Mucosa of descending colon (tissue), 3 donors: ENCODE data around the gene PBRM1. TPM values are rescaled to one million over a fixed set of nuclear protein-coding genes. Genes with fewer than 3 reads are reported as not detected.

Experiments used
- ATAC-seq: fragments of 200-7000 bp; cut with Tn5 transposase; one replicate; pipeline ENCODE4 v1.9.1; 2020; ENCODE audit warnings: mild to moderate bottlenecking, moderate library complexity
- DNase-seq, 3 donors: peaks; one replicate each; pipeline ENCODE4 v3.0.0-alpha.2; 2020
- H3K36me3 ChIP-seq: fragments of 200-600 bp; one replicate; pipeline ENCODE4 v1.8.0; 2021; ENCODE audit warnings: low read depth, mild to moderate bottlenecking
- H3K4me1 ChIP-seq: fragments of 200-600 bp; one replicate; pipeline ENCODE4 v1.8.0; 2021; ENCODE audit warnings: low read depth, mild to moderate bottlenecking
- H3K4me3 ChIP-seq: fragments of 200-600 bp; one replicate; pipeline ENCODE4 v1.8.0; 2021; ENCODE audit warnings: mild to moderate bottlenecking
- H3K9me3 ChIP-seq: fragments of 200-600 bp; one replicate; pipeline ENCODE4 v1.8.0; 2021; ENCODE audit warnings: mild to moderate bottlenecking
- intact Hi-C, 2 donors: fragments of 100-400 bp; cut with DNase I in 1 of 2; cut with micrococcal nuclease in 1 of 2; formaldehyde crosslinking; loops; one replicate each; pipeline versions ENCODE4 v1.11.0 to v1.11.1; 2022; cut with DNase I, micrococcal nuclease
- total RNA-seq, 3 donors: library from RNA; stranded (reverse); fragmentation: NEBNext Ultra II Directional in 2 of 3; extraction: Animal tissue kit (Norgen Biotek cat#: 25700) in 2 of 3; gene quantifications; one replicate each; pipeline versions ENCODE4 v1.2.1 to v1.2.4, GENCODE V29; 2021 to 2023
- TF ChIP-seq, protein P1 (sequence below): fragments of 200-600 bp; IDR thresholded peaks from one replicate; pipeline ENCODE4 v1.8.0; 2022; ENCODE audit warnings: antibody characterized with exemption, mild to moderate bottlenecking
- donor health status: DM: no; HTN: no; CAD: no; lungs with moderate emphysema.
- donor health status: DM: no; HTN: no; CAD: no.
- donor health status: DM: no; HTN: yes; CAD: no.

PBRM1 gene
- total RNA-seq, 3 donors from 2014 or later, result 48.5 to 86.1 (median 56.8) TPM

GRCh38 chr3:52544937-52545336, 140.8 kb downstream of the PBRM1 start:
- H3K36me3 ChIP-seq, result peaks cover 4% of the 10 kb centered on the region
- no peaks in the 10 kb centered on the region for H3K9me3 ChIP-seq
- TF ChIP-seq, protein P1, sequence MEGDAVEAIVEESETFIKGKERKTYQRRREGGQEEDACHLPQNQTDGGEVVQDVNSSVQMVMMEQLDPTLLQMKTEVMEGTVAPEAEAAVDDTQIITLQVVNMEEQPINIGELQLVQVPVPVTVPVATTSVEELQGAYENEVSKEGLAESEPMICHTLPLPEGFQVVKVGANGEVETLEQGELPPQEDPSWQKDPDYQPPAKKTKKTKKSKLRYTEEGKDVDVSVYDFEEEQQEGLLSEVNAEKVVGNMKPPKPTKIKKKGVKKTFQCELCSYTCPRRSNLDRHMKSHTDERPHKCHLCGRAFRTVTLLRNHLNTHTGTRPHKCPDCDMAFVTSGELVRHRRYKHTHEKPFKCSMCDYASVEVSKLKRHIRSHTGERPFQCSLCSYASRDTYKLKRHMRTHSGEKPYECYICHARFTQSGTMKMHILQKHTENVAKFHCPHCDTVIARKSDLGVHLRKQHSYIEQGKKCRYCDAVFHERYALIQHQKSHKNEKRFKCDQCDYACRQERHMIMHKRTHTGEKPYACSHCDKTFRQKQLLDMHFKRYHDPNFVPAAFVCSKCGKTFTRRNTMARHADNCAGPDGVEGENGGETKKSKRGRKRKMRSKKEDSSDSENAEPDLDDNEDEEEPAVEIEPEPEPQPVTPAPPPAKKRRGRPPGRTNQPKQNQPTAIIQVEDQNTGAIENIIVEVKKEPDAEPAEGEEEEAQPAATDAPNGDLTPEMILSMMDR, result no peak
- DNase-seq, result no peak
- H3K4me1 ChIP-seq, result no peaks in the 10 kb centered on the region
- no peak overlapping the region for H3K4me3 ChIP-seq
- intact Hi-C loops, result no loop called here
- ATAC-seq, result no peak

DNA sequence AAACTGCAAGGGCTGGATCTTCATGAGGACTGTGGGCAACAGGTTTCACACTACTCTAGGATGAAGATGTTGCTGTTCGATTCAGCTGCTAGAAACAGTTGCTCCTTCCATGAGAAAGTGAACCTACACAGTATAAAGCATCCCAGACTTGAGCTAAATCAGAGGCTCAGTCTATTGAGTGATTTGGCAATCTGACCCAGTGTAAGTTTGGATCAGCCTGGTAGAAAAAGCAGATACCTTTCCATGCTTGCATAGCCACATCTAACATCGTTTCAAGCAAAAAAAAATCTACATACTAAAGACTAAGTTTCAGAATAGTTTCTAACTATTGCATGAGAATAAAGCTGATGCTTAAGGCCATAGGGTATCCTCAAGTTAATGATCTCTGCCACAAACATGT, 144.7 kb downstream of the PBRM1 start:
- intact Hi-C loops, result no loop called here
- H3K4me3 ChIP-seq, result no peak overlapping the region
- TF ChIP-seq, protein P1, result no peak
- peaks cover 23% of the 10 kb centered on the region for H3K4me1 ChIP-seq
- H3K36me3 ChIP-seq, result peaks cover 4% of the 10 kb centered on the region
- H3K9me3 ChIP-seq, result no peaks in the 10 kb centered on the region
- DNase-seq (no peak), ATAC-seq (no peak)

DNA sequence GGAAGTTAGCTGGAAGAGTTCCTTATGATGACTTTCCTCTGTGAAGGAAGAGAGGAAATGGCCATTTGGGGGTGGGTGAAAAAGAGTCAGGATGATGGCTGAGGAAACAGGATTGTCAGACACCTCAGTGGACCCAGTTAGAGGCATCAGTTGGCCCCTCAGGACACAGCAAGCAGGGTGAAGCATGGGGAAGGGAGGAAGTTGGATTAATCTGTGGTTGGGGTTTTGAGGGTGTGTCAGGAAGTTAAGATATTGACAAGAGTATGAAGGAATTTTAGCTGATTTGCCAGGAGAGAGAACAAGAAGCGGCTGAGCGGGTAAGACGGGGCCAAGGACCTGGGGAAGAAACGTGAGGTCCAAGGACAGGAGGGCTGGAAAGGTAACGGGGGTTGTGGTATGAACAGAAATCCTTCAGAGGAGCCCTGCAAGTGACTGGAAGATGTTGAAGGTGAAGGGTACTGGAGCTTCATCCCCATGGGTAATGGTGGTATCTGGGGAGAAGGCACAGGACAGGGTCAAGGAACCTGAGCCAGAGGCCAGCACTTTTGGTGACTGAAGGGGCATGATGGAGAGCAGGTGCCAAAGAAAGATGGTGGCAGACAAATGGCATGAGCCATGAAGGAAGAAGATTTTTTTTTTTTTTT, 146.6 kb downstream of the PBRM1 start:
- intact Hi-C loops, result no loop called here
- H3K9me3 ChIP-seq, result no peaks in the 10 kb centered on the region
- H3K4me1 ChIP-seq, result peaks cover 26% of the 10 kb centered on the region
- ATAC-seq, result no peak
- peaks cover 4% of the 10 kb centered on the region for H3K36me3 ChIP-seq
- no peak for DNase-seq
- no peak overlapping the region for H3K4me3 ChIP-seq
- TF ChIP-seq, protein P1, result no peak

GRCh38 chr3:52537726-52538421, 147.8 kb downstream of the PBRM1 start:
- peaks cover 29% of the 10 kb centered on the region for H3K4me1 ChIP-seq
- H3K4me3 ChIP-seq, result peak overlapping the region; percentile 60
- TF ChIP-seq, protein P1, result no peak
- no peaks in the 10 kb centered on the region for H3K9me3 ChIP-seq
- ATAC-seq, result no peak
- intact Hi-C loops, result no loop called here
- peaks cover 4% of the 10 kb centered on the region for H3K36me3 ChIP-seq
- peak in 1 of 3 donors; percentile 13 for DNase-seq

DNA sequence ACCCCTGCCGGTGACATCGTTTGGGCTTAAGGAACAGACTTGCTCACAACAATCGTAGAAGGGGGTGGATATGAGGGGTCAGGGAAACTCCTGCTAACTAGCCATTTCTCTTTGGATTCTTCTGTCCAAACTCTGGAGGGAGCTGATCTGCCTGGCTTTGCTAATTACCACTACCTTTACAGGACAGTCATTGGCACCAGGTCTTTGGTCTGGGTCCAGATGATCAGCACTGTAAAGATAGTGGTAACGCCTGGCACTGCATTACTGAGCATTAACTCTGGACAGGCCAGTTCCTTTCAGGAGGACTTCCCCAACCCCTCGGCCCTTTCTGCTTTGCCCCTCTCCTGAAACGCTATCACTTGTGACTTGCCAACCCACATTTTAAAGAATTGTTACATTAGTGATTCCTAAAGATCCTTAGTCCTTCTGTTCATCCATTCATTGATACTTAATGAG, 148.5 kb downstream of the PBRM1 start:
- TF ChIP-seq, protein P1, result no peak
- ATAC-seq (peak; percentile 4), DNase-seq (no peak)
- peak overlapping the region; percentile 60 for H3K4me3 ChIP-seq
- H3K9me3 ChIP-seq, result no peaks in the 10 kb centered on the region
- peaks cover 31% of the 10 kb centered on the region for H3K4me1 ChIP-seq
- intact Hi-C loops, result no loop called here
- H3K36me3 ChIP-seq, result peaks cover 4% of the 10 kb centered on the region
